K562 (cell line): ENCODE measurements around the gene SLC46A3. TPM values are rescaled to one million over a fixed set of nuclear protein-coding genes. Genes with fewer than 3 reads are reported as not detected.

ENCODE experiments used
- ARID1B ChIP-seq: fragments of 450-650 bp; IDR thresholded peaks from 2 replicates; pipeline ENCODE4 v1.6.1; 2016; ENCODE audit warnings: antibody characterized with exemption, mild to moderate bottlenecking, inconsistent platforms
- DPF2 ChIP-seq: fragments of 450-650 bp; IDR thresholded peaks from 2 replicates; pipeline ENCODE4 v1.6.1; 2016
- JUNB ChIP-seq: fragments of 450-650 bp; formaldehyde crosslinking; conservative IDR thresholded peaks from 2 replicates; pipeline ENCODE4 v1.4.0; 2020; ENCODE audit warnings: mild to moderate bottlenecking
- JUND ChIP-seq, 2 experiments: IDR thresholded peaks; 2 replicates in 1 of 2; 3 replicates in 1 of 2; pipeline ENCODE4 v1.6.1; 2011; ENCODE audit warnings: borderline replicate concordance in 2 of 2, low read depth in 2 of 2, low read length in 2 of 2, improper control_type of control experiment in 1 of 2, missing biosample characterization in 1 of 2, missing genetic modification characterization in 1 of 2, missing genetic modification reagents in 1 of 2
- NR4A1 ChIP-seq, 2 experiments: fragments of 250-450 bp in 1 of 2; fragments of 450-650 bp in 1 of 2; sonication (Bioruptor Pico) in 1 of 2; IDR thresholded peaks; 2 replicates each; pipeline versions ENCODE4 v1.4.0 to v1.6.1; 2016 to 2020; ENCODE audit warnings: mild to moderate bottlenecking in 2 of 2, missing compliant biosample characterization in 1 of 2, missing genetic modification characterization in 1 of 2, moderate library complexity in 1 of 2
- PHF8 ChIP-seq: fragments of 200-600 bp; sonication (generic); IDR thresholded peaks from 2 replicates; pipeline ENCODE4 v1.6.1; 2012; ENCODE audit warnings: mixed run types, mild to moderate bottlenecking, inconsistent platforms, low read length, moderate library complexity, borderline replicate concordance
- RCOR1 ChIP-seq, 2 experiments: IDR thresholded peaks; 2 replicates each; pipeline ENCODE4 v1.6.1; 2012; ENCODE audit warnings: low read depth in 2 of 2, low read length in 2 of 2, borderline replicate concordance in 1 of 2, improper control_type of control experiment in 1 of 2
- TAL1 ChIP-seq: fragments of 450-650 bp; IDR thresholded peaks from 2 replicates; pipeline ENCODE4 v1.6.1; 2016; ENCODE audit warnings: mild to moderate bottlenecking
- polyA plus RNA-seq, 8 experiments: library from polyadenylated mRNA; depleted of rRNA in 4 of 8; stranded (reverse) in 5 of 8; unstranded in 3 of 8; fragments of >200 nt; fragmentation: Nextera tagmentation in 2 of 8; fragmentation: Illumina TruSeq in 1 of 8; extraction: Ambion mirVana in 2 of 8; extraction: Trizol in 1 of 8; gene quantifications; 2 replicates each; pipeline versions ENCODE4 v1.2.1 to v1.2.3, GENCODE V29; 2011 to 2014; ENCODE audit warnings: inconsistent platforms in 1 of 8, missing spikeins in 1 of 8
- total RNA-seq, 7 experiments: library from RNA; depleted of rRNA in 6 of 7; stranded (reverse); fragments of >200 nt in 6 of 7; fragmentation: Illumina TruSeq in 2 of 7; extraction: Trizol in 2 of 7; gene quantifications; 2 replicates each; pipeline versions ENCODE4 v1.2.1 to v1.2.3, GENCODE V29; 2011 to 2021; ENCODE audit warnings: low replicate concordance in 1 of 7
- TF ChIP-seq, protein P1 (sequence below): sonication (generic); formaldehyde crosslinking; IDR thresholded peaks from 2 replicates; pipeline ENCODE4 v1.8.0; 2022; ENCODE audit warnings: mild to moderate bottlenecking, missing genetic modification reagents
- TF ChIP-seq, protein P2 (sequence below): fragments of 450-650 bp; IDR thresholded peaks from 2 replicates; pipeline ENCODE4 v1.6.1; 2016; ENCODE audit warnings: low read depth
- TF ChIP-seq, protein P3 (sequence below), 2 experiments: fragments of 150-350 bp in 1 of 2; IDR thresholded peaks; 2 replicates each; pipeline ENCODE4 v1.6.1; 2012 to 2016; ENCODE audit warnings: low read depth in 2 of 2, low read length in 2 of 2, mild to moderate bottlenecking in 1 of 2, moderate library complexity in 1 of 2
- TF ChIP-seq, protein P4 (sequence below): IDR thresholded peaks from 2 replicates; pipeline ENCODE4 v1.6.1; 2016; ENCODE audit warnings: missing genetic modification characterization, missing compliant biosample characterization

SLC46A3 gene
- total and polyA plus RNA-seq, 9 of the 15 experiments (the other 6 are each of a cell fraction or from before 2014, with no cell fraction given) = 0.14 to 1.2 (median 0.51) TPM

DNA sequence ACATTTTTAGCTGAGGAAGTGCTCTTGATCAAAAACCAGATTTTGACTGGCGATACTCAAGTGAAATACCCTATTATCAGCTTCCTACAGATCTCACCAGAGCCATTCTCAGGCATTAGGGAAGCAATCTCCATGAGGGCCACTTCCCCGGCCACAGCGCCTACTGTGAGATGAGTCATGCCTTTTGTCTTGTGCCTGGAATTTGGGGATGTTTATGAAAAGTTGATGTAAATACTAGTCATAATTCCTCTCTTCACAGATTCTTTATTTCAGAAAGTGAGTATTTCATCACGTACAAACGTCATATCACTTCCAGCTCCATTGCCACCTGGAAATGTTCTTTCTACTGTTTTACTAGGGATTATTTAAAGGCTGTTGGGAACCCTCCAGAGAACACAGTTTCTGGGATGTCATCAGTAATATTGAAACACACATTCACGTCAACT, 25.3 kb upstream of the SLC46A3 start (continued):
- TF ChIP-seq, protein P1, sequence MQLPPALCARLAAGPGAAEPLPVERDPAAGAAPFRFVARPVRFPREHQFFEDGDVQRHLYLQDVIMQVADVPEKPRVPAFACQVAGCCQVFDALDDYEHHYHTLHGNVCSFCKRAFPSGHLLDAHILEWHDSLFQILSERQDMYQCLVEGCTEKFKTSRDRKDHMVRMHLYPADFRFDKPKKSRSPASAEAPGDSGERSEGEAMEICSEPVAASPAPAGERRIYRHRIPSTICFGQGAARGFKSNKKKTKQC (CRISPR knock-in tag) = no peak
- TF ChIP-seq NR4A1 (CRISPR knock-in tag; IDR thresholded peaks at IDR 0.05) = no peak
- no peak for TF ChIP-seq NR4A1 (tag; IDR thresholded peaks at IDR 0.05)
- TF ChIP-seq JUND (IDR thresholded peaks at IDR 0.05; ENCODE audit: borderline replicate concordance, low read depth, low read length) = peak; percentile 90
- TF ChIP-seq JUND (tag; IDR thresholded peaks at IDR 0.05; ENCODE audit: borderline replicate concordance, low read depth, low read length) = peak; percentile 86; the same call in 2 of the 3 replicates
- TF ChIP-seq, protein P2, sequence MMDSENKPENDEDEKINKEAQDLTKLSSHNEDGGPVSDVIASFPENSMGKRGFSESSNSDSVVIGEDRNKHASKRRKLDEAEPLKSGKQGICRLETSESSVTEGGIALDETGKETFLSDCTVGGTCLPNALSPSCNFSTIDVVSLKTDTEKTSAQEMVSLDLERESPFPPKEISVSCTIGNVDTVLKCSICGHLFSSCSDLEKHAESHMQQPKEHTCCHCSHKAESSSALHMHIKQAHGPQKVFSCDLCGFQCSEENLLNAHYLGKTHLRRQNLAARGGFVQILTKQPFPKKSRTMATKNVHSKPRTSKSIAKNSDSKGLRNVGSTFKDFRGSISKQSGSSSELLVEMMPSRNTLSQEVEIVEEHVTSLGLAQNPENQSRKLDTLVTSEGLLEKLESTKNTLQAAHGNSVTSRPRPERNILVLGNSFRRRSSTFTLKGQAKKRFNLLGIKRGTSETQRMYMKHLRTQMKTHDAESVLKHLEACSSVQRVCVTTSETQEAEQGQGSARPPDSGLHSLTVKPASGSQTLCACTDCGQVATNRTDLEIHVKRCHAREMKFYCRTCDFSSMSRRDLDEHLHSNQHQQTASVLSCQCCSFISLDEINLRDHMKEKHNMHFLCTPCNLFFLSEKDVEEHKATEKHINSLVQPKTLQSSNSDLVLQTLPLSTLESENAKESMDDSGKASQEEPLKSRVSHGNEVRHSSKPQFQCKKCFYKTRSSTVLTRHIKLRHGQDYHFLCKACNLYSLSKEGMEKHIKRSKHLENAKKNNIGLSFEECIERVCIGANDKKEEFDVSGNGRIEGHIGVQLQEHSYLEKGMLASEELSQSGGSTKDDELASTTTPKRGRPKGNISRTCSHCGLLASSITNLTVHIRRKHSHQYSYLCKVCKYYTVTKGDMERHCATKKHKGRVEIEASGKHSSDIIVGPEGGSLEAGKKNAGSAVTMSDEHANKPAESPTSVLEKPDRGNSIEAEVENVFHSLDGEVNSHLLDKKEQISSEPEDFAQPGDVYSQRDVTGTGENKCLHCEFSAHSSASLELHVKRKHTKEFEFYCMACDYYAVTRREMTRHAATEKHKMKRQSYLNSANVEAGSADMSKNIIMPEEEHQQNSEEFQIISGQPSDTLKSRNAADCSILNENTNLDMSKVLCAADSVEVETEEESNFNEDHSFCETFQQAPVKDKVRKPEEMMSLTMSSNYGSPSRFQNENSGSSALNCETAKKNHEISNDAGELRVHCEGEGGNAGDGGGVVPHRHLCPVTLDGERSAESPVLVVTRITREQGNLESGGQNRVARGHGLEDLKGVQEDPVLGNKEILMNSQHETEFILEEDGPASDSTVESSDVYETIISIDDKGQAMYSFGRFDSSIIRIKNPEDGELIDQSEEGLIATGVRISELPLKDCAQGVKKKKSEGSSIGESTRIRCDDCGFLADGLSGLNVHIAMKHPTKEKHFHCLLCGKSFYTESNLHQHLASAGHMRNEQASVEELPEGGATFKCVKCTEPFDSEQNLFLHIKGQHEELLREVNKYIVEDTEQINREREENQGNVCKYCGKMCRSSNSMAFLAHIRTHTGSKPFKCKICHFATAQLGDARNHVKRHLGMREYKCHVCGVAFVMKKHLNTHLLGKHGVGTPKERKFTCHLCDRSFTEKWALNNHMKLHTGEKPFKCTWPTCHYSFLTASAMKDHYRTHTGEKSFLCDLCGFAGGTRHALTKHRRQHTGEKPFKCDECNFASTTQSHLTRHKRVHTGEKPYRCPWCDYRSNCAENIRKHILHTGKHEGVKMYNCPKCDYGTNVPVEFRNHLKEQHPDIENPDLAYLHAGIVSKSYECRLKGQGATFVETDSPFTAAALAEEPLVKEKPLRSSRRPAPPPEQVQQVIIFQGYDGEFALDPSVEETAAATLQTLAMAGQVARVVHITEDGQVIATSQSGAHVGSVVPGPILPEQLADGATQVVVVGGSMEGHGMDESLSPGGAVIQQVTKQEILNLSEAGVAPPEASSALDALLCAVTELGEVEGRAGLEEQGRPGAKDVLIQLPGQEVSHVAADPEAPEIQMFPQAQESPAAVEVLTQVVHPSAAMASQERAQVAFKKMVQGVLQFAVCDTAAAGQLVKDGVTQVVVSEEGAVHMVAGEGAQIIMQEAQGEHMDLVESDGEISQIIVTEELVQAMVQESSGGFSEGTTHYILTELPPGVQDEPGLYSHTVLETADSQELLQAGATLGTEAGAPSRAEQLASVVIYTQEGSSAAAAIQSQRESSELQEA = no peak
- 0 out of 2 replicates have a peak, but pooled peaks have one; percentile 30 for TF ChIP-seq DPF2
- 0 out of 2 replicates have a peak, but pooled peaks have one; percentile 9 for TF ChIP-seq JUNB (CRISPR knock-in tag)
- TF ChIP-seq, protein P3, sequence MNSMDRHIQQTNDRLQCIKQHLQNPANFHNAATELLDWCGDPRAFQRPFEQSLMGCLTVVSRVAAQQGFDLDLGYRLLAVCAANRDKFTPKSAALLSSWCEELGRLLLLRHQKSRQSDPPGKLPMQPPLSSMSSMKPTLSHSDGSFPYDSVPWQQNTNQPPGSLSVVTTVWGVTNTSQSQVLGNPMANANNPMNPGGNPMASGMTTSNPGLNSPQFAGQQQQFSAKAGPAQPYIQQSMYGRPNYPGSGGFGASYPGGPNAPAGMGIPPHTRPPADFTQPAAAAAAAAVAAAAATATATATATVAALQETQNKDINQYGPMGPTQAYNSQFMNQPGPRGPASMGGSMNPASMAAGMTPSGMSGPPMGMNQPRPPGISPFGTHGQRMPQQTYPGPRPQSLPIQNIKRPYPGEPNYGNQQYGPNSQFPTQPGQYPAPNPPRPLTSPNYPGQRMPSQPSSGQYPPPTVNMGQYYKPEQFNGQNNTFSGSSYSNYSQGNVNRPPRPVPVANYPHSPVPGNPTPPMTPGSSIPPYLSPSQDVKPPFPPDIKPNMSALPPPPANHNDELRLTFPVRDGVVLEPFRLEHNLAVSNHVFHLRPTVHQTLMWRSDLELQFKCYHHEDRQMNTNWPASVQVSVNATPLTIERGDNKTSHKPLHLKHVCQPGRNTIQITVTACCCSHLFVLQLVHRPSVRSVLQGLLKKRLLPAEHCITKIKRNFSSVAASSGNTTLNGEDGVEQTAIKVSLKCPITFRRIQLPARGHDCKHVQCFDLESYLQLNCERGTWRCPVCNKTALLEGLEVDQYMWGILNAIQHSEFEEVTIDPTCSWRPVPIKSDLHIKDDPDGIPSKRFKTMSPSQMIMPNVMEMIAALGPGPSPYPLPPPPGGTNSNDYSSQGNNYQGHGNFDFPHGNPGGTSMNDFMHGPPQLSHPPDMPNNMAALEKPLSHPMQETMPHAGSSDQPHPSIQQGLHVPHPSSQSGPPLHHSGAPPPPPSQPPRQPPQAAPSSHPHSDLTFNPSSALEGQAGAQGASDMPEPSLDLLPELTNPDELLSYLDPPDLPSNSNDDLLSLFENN (IDR thresholded peaks at IDR 0.05; ENCODE audit: low read depth in 2 of 2, low read length in 2 of 2) = no peak
- TF ChIP-seq RCOR1 (IDR thresholded peaks at IDR 0.05; ENCODE audit: borderline replicate concordance in 1 of 2, low read depth in 2 of 2, low read length in 2 of 2) = peak in 1 of 2 experiments; percentile 60; a peak in 1 of 4 replicates
- TF ChIP-seq PHF8 = no peak
- TF ChIP-seq, protein P4, sequence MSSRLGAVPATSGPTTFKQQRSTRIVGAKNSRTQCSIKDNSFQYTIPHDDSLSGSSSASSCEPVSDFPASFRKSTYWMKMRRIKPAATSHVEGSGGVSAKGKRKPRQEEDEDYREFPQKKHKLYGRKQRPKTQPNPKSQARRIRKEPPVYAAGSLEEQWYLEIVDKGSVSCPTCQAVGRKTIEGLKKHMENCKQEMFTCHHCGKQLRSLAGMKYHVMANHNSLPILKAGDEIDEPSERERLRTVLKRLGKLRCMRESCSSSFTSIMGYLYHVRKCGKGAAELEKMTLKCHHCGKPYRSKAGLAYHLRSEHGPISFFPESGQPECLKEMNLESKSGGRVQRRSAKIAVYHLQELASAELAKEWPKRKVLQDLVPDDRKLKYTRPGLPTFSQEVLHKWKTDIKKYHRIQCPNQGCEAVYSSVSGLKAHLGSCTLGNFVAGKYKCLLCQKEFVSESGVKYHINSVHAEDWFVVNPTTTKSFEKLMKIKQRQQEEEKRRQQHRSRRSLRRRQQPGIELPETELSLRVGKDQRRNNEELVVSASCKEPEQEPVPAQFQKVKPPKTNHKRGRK (tag) = no peak
- peak; percentile 72 for TF ChIP-seq ARID1B
- peak; percentile 37; the same call in 1 of the 2 replicates for TF ChIP-seq TAL1
